ENCODE measurements around the gene ALDH1B1. TPM values are rescaled to one million over a fixed set of nuclear protein-coding genes. Genes with fewer than 3 reads are reported as not detected.

ALDH1B1 gene
- total and polyA plus RNA-seq, 2 experiments from 2014 or later: 26.9 to 39.5 TPM

DNA sequence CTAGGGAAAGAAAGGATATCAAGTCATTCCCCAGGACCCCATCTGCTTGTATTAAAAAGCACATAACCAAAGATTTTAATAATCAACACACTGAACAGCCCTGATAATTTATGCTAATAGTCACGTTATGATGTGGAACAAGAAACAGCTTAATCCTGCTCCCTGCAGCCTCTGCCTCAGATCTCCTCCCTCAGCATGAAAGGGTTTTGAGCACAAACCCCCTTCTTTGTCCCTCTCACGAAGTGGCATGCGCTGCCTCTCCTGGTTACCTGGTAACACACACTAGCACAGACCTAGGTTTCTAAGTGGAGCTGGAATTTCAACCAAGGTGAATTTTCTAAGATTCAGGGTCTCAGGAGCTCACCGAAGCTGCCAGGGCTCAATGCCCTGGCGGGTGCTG is 26.7 kb downstream of the ALDH1B1 start:
- in situ Hi-C loops (cut with MboI): no loop called here
- TF ChIP-seq EZH2phosphoT487 (IDR thresholded peaks at IDR 0.05; ENCODE audit: insufficient read depth, low read depth) (no peak), EZH2 (IDR thresholded peaks at IDR 0.05; ENCODE audit: insufficient read depth, poor library complexity, severe bottlenecking) (no peak)

DNA sequence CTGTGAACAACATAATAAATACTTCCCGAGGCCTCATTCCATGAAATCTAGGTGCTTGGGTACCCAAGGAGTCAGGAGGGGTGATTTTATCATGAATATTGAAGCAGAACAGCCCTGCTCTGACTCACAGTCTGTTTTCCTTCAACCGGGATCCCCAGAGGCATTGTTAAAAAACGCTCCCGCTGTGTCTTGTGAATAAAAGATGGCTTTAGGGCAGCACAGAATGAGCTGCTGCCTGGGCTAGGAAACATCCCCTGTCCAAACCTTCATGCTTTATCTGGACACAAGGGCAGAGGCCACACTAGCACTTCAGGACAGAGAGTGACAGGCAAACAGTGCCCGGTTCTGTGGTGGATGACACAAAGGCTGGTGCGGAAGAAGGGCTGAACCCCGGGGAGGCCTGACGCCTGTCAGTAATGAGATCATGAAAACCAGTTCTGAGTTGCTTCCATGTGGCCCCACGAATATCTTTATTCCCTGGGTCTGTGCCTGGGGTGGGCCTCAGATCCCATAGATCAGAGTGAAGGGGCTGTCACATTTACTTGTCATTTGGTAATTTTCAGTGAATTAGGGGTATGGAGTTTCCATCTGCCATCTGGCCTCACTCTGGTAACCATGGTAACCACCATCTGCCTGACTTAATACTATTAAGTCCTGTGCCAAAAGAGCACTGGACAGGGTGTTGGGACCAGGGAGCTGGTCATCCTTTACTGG is 29.2 kb downstream of the ALDH1B1 start:
- H3K9me2 ChIP-seq (ENCODE audit: insufficient read depth): no peaks in the 10 kb centered on the region
- DNase-seq: no peak
- in situ Hi-C loops (cut with MboI): no loop called here

More for the DNA sequence above, 26.7 kb downstream of the ALDH1B1 start:
- no peaks in the 10 kb centered on the region for H4K20me1 ChIP-seq (ENCODE audit: insufficient read depth)
- H3K36me3 ChIP-seq (ENCODE audit: low read depth): no peaks in the 10 kb centered on the region
- no peaks in the 10 kb centered on the region for H3K9me2 ChIP-seq (ENCODE audit: insufficient read depth)
- no peak for DNase-seq
- H2AFZ ChIP-seq: no peak overlapping the region
- no peaks in the 10 kb centered on the region for H3F3A ChIP-seq (ENCODE audit: insufficient read depth)
- no peak overlapping the region for H3K4me3 ChIP-seq
- H3K9ac ChIP-seq: no peak overlapping the region
- H3K4me2 ChIP-seq (ENCODE audit: unreplicated experiment): no peak overlapping the region
- peaks cover 36% of the 10 kb centered on the region for H3K27me3 ChIP-seq (replicated peaks; ENCODE audit: insufficient read depth)
- no peaks in the 10 kb centered on the region for H3K9me3 ChIP-seq (ENCODE audit: low read depth)
- H3K4me1 ChIP-seq (ENCODE audit: insufficient read depth): no peaks in the 10 kb centered on the region
- WGBS, 2 experiments (ENCODE audit: low coverage in 1 of 2, low lambda C conversion rate in 2 of 2, missing lambda C conversion rate in 2 of 2): 63 to 64% methylated on average over 5 of the region's 5 CpGs
- H3K79me2 ChIP-seq (ENCODE audit: insufficient read depth): no peaks in the 10 kb centered on the region
- no peak overlapping the region for H3K27ac ChIP-seq

GRCh38 chr9:38422555-38423260 is 30.2 kb downstream of the ALDH1B1 start:
- Histone ChIP-seq H3K9me3 (ENCODE audit: low read depth) (no peaks in the 10 kb centered on the region), H3K4me3 (no peak overlapping the region), H3K36me3 (ENCODE audit: low read depth) (no peaks in the 10 kb centered on the region), H3K27me3 (replicated peaks; ENCODE audit: insufficient read depth) (peaks cover 47% of the 10 kb centered on the region), H3K9me2 (ENCODE audit: insufficient read depth) (no peaks in the 10 kb centered on the region), H3F3A (ENCODE audit: insufficient read depth) (no peaks in the 10 kb centered on the region), H2AFZ (no peak overlapping the region), H4K20me1 (ENCODE audit: insufficient read depth) (no peaks in the 10 kb centered on the region), H3K79me2 (ENCODE audit: insufficient read depth) (no peaks in the 10 kb centered on the region), H3K9ac (no peak overlapping the region), H3K27ac (no peak overlapping the region), H3K4me1 (ENCODE audit: insufficient read depth) (no peaks in the 10 kb centered on the region), H3K4me2 (ENCODE audit: unreplicated experiment) (no peak overlapping the region)
- 78 to 81% methylated on average over 7 of the region's 7 CpGs for WGBS, 2 experiments (ENCODE audit: low coverage in 1 of 2, low lambda C conversion rate in 2 of 2, missing lambda C conversion rate in 2 of 2)
- no peak for TF ChIP-seq EZH2 (IDR thresholded peaks at IDR 0.05; ENCODE audit: insufficient read depth, poor library complexity, severe bottlenecking)
- TF ChIP-seq EZH2phosphoT487 (IDR thresholded peaks at IDR 0.05; ENCODE audit: insufficient read depth, low read depth): no peak
- in situ Hi-C loops (cut with MboI): no loop called here
- DNase-seq: no peak

More for the DNA sequence above, 29.2 kb downstream of the ALDH1B1 start:
- Histone ChIP-seq H3K79me2 (ENCODE audit: insufficient read depth) (no peaks in the 10 kb centered on the region), H3K4me2 (ENCODE audit: unreplicated experiment) (no peak overlapping the region), H4K20me1 (ENCODE audit: insufficient read depth) (no peaks in the 10 kb centered on the region), H3K4me3 (no peak overlapping the region), H3K27me3 (replicated peaks; ENCODE audit: insufficient read depth) (peaks cover 41% of the 10 kb centered on the region), H3K36me3 (ENCODE audit: low read depth) (no peaks in the 10 kb centered on the region), H3K27ac (no peak overlapping the region), H3K9me3 (ENCODE audit: low read depth) (no peaks in the 10 kb centered on the region), H2AFZ (no peak overlapping the region), H3K4me1 (ENCODE audit: insufficient read depth) (no peaks in the 10 kb centered on the region), H3F3A (ENCODE audit: insufficient read depth) (no peaks in the 10 kb centered on the region), H3K9ac (no peak overlapping the region)
- WGBS, 2 experiments (ENCODE audit: low coverage in 1 of 2, low lambda C conversion rate in 2 of 2, missing lambda C conversion rate in 2 of 2): 58 to 59% methylated on average over 9 of the region's 9 CpGs
- TF ChIP-seq EZH2phosphoT487 (IDR thresholded peaks at IDR 0.05; ENCODE audit: insufficient read depth, low read depth) (no peak), EZH2 (IDR thresholded peaks at IDR 0.05; ENCODE audit: insufficient read depth, poor library complexity, severe bottlenecking) (no peak)

- no peak overlapping the region for H3K4me2 ChIP-seq (ENCODE audit: unreplicated experiment)
- H4K20me1 ChIP-seq (ENCODE audit: insufficient read depth): no peaks in the 10 kb centered on the region
- H3K9me3 ChIP-seq (ENCODE audit: low read depth): no peaks in the 10 kb centered on the region
- no peaks in the 10 kb centered on the region for H3F3A ChIP-seq (ENCODE audit: insufficient read depth)
- WGBS, 2 experiments (ENCODE audit: low coverage in 1 of 2, low lambda C conversion rate in 2 of 2, missing lambda C conversion rate in 2 of 2): 37% methylated on average over 15 of the region's 15 CpGs
- H3K27ac ChIP-seq: no peak overlapping the region
- no peaks in the 10 kb centered on the region for H3K9me2 ChIP-seq (ENCODE audit: insufficient read depth)
- H3K27me3 ChIP-seq (replicated peaks; ENCODE audit: insufficient read depth): peaks cover 47% of the 10 kb centered on the region
- H2AFZ ChIP-seq: no peak overlapping the region
- TF ChIP-seq EZH2phosphoT487 (IDR thresholded peaks at IDR 0.05; ENCODE audit: insufficient read depth, low read depth) (no peak), EZH2 (IDR thresholded peaks at IDR 0.05; ENCODE audit: insufficient read depth, poor library complexity, severe bottlenecking) (no peak)
- H3K79me2 ChIP-seq (ENCODE audit: insufficient read depth): no peaks in the 10 kb centered on the region
- H3K4me3 ChIP-seq: peak overlapping the region; percentile 64; the same call in 1 of the 2 replicates
- no peak overlapping the region for H3K9ac ChIP-seq
- no peaks in the 10 kb centered on the region for H3K4me1 ChIP-seq (ENCODE audit: insufficient read depth)
- DNase-seq: no peak
- in situ Hi-C loops (cut with MboI): no loop called here
- H3K36me3 ChIP-seq (ENCODE audit: low read depth): no peaks in the 10 kb centered on the region
Observed at GRCh38 chr9:38423273-38423972, 30.9 kb downstream of the ALDH1B1 start.
